BE2C (cell line): ENCODE results near the gene ATP5F1E.

ENCODE experiments used
- DNase-seq: peaks from one replicate; pipeline ENCODE4 v3.0.0-alpha.2; 2020
- H3K27me3 ChIP-seq: fragments of 250-450 bp; sonication (Bioruptor Pico); 2 replicates; pipeline ENCODE4 v1.5.1; 2020; ENCODE audit warnings: mild to moderate bottlenecking
- H3K36me3 ChIP-seq: fragments of 250-450 bp; sonication (Bioruptor Pico); 2 replicates; pipeline ENCODE4 v1.5.1; 2020; ENCODE audit warnings: mild to moderate bottlenecking
- H3K4me1 ChIP-seq: fragments of 250-450 bp; sonication (Bioruptor Pico); 2 replicates; pipeline ENCODE4 v1.5.1; 2020
- H3K4me3 ChIP-seq: 2 replicates; pipeline ENCODE4 v1.5.1; 2011; ENCODE audit warnings: low read depth, low read length
- H3K9me3 ChIP-seq: fragments of 250-450 bp; sonication (Bioruptor Pico); 2 replicates; pipeline ENCODE4 v1.5.1; 2020
- CTCF ChIP-seq: IDR thresholded peaks from 2 replicates; pipeline ENCODE4 v1.5.1; 2012; ENCODE audit warnings: mild to moderate bottlenecking, low read depth, low read length

The ATP5F1E gene

GRCh38 chr20:59010995-59011873 lies 20.9 kb downstream of the ATP5F1E start:
- H3K4me1 ChIP-seq: peaks cover 2% of the 10 kb centered on the region

GRCh38 chr20:59010321-59010994 lies 21.7 kb downstream of the ATP5F1E start:
- Histone ChIP-seq H3K4me1 (no peaks in the 10 kb centered on the region), H3K9me3 (no peaks in the 10 kb centered on the region), H3K4me3 (no peak overlapping the region), H3K27me3 (no peaks in the 10 kb centered on the region), H3K36me3 (no peaks in the 10 kb centered on the region)
- DNase-seq: no peak
- TF ChIP-seq CTCF: no peak

More at GRCh38 chr20:59010995-59011873, 20.9 kb downstream of the ATP5F1E start:
- Histone ChIP-seq H3K9me3 (no peaks in the 10 kb centered on the region), H3K4me3 (no peak overlapping the region), H3K36me3 (no peaks in the 10 kb centered on the region), H3K27me3 (no peaks in the 10 kb centered on the region)
- TF ChIP-seq CTCF: no peak
- no peak for DNase-seq

- no peak for DNase-seq
- no peaks in the 10 kb centered on the region for H3K36me3 ChIP-seq
- no peaks in the 10 kb centered on the region for H3K27me3 ChIP-seq
- H3K9me3 ChIP-seq: no peaks in the 10 kb centered on the region
- H3K4me1 ChIP-seq: no peaks in the 10 kb centered on the region
- no peak for TF ChIP-seq CTCF
- H3K4me3 ChIP-seq: no peak overlapping the region
Measured at GRCh38 chr20:59008715-59009336, 23.3 kb downstream of the ATP5F1E start.

GRCh38 chr20:59007665-59008511 lies 24.2 kb downstream of the ATP5F1E start:
- no peak overlapping the region for H3K4me3 ChIP-seq
- TF ChIP-seq CTCF: no peak
- H3K9me3 ChIP-seq: no peaks in the 10 kb centered on the region
- no peaks in the 10 kb centered on the region for H3K4me1 ChIP-seq
- no peaks in the 10 kb centered on the region for H3K36me3 ChIP-seq
- no peak for DNase-seq
- no peaks in the 10 kb centered on the region for H3K27me3 ChIP-seq

GRCh38 chr20:59006864-59007664 lies 25.1 kb downstream of the ATP5F1E start, which contains the start of gene CTSZ:
CTSZ (minus strand) TSS chr20:59007254; CDS start chr20:59007128, 126 bp downstream.
- no peaks in the 10 kb centered on the region for H3K36me3 ChIP-seq
- no peaks in the 10 kb centered on the region for H3K4me1 ChIP-seq
- no peaks in the 10 kb centered on the region for H3K9me3 ChIP-seq
- DNase-seq: no peak
- no peak within 1 kb of the TSS for H3K4me3 ChIP-seq
- no peaks in the 10 kb centered on the region for H3K27me3 ChIP-seq
- no peak for TF ChIP-seq CTCF
